Measurements from ENCODE around the gene MICU1.

MICU1 gene

GRCh38 chr10:72638586-72639440 is 12.9 kb upstream of the MICU1 start:
- no peak overlapping the region for H3K9ac ChIP-seq (ENCODE audit: low read depth in 1 of 2, low read length in 2 of 2)
- no peaks in the 10 kb centered on the region for H3K9me3 ChIP-seq (ENCODE audit: control insufficient read depth in 1 of 2, low read length in 2 of 2)
- peaks cover 7 to 12% of the 10 kb centered on the region in 2 donors for H3K4me1 ChIP-seq (ENCODE audit: control insufficient read depth in 1 of 2, insufficient read depth in 2 of 2, low read length in 2 of 2)
- peak overlapping the region in 1 of 2 donors; percentile 17 for H3K4me3 ChIP-seq (ENCODE audit: low read depth in 1 of 2, low read length in 2 of 2)
- no peaks in the 10 kb centered on the region for H3K27me3 ChIP-seq (ENCODE audit: control insufficient read depth in 1 of 2, insufficient read depth in 2 of 2, low read length in 2 of 2)
- no peaks in the 10 kb centered on the region for H3K36me3 ChIP-seq (ENCODE audit: control insufficient read depth in 1 of 2, insufficient read depth in 2 of 2, low read length in 2 of 2)
- H3K27ac ChIP-seq (ENCODE audit: low read depth, low read length), result no peak overlapping the region

GRCh38 chr10:72637398-72637857 is 11.5 kb upstream of the MICU1 start:
- Histone ChIP-seq H3K4me1 (ENCODE audit: control insufficient read depth in 1 of 2, insufficient read depth in 2 of 2, low read length in 2 of 2) (peaks cover 7 to 12% of the 10 kb centered on the region in 2 donors), H3K36me3 (ENCODE audit: control insufficient read depth in 1 of 2, insufficient read depth in 2 of 2, low read length in 2 of 2) (no peaks in the 10 kb centered on the region), H3K9ac (ENCODE audit: low read depth in 1 of 2, low read length in 2 of 2) (no peak overlapping the region), H3K4me3 (ENCODE audit: low read depth in 1 of 2, low read length in 2 of 2) (no peak overlapping the region), H3K27me3 (ENCODE audit: control insufficient read depth in 1 of 2, insufficient read depth in 2 of 2, low read length in 2 of 2) (no peaks in the 10 kb centered on the region), H3K27ac (ENCODE audit: low read depth, low read length) (no peak overlapping the region), H3K9me3 (ENCODE audit: control insufficient read depth in 1 of 2, low read length in 2 of 2) (no peaks in the 10 kb centered on the region)

- Histone ChIP-seq H3K9ac (ENCODE audit: low read depth in 1 of 2, low read length in 2 of 2) (no peak overlapping the region), H3K4me1 (ENCODE audit: control insufficient read depth in 1 of 2, insufficient read depth in 2 of 2, low read length in 2 of 2) (peaks cover 0 to under 1% of the 10 kb centered on the region in 2 donors), H3K27ac (ENCODE audit: low read depth, low read length) (no peak overlapping the region), H3K27me3 (ENCODE audit: control insufficient read depth in 1 of 2, insufficient read depth in 2 of 2, low read length in 2 of 2) (no peaks in the 10 kb centered on the region), H3K9me3 (ENCODE audit: control insufficient read depth in 1 of 2, low read length in 2 of 2) (no peaks in the 10 kb centered on the region), H3K4me3 (ENCODE audit: low read depth in 1 of 2, low read length in 2 of 2) (no peak overlapping the region), H3K36me3 (ENCODE audit: control insufficient read depth in 1 of 2, insufficient read depth in 2 of 2, low read length in 2 of 2) (no peaks in the 10 kb centered on the region)
These were observed 4.3 kb upstream of the MICU1 start for GRCh38 chr10:72630144-72630543.

GRCh38 chr10:72626444-72626754 is 520 bp upstream of the MICU1 start:
- peaks cover 8 to 10% of the 10 kb centered on the region in 2 donors for H3K4me1 ChIP-seq (ENCODE audit: control insufficient read depth in 1 of 2, insufficient read depth in 2 of 2, low read length in 2 of 2)
- no peaks in the 10 kb centered on the region for H3K9me3 ChIP-seq (ENCODE audit: control insufficient read depth in 1 of 2, low read length in 2 of 2)
- H3K36me3 ChIP-seq (ENCODE audit: control insufficient read depth in 1 of 2, insufficient read depth in 2 of 2, low read length in 2 of 2), result no peaks in the 10 kb centered on the region
- H3K9ac ChIP-seq (ENCODE audit: low read depth in 1 of 2, low read length in 2 of 2), result peak overlapping the region; percentile 69 to 87
- H3K27ac ChIP-seq (ENCODE audit: low read depth, low read length), result no peak overlapping the region
- no peaks in the 10 kb centered on the region for H3K27me3 ChIP-seq (ENCODE audit: control insufficient read depth in 1 of 2, insufficient read depth in 2 of 2, low read length in 2 of 2)
- peak overlapping the region; percentile 96 to 100 for H3K4me3 ChIP-seq (ENCODE audit: low read depth in 1 of 2, low read length in 2 of 2)

- no peaks in the 10 kb centered on the region for H3K27me3 ChIP-seq (ENCODE audit: control insufficient read depth in 1 of 2, insufficient read depth in 2 of 2, low read length in 2 of 2)
- no peak overlapping the region for H3K27ac ChIP-seq (ENCODE audit: low read depth, low read length)
- H3K9ac ChIP-seq (ENCODE audit: low read depth in 1 of 2, low read length in 2 of 2), result peak overlapping the region; percentile 87 to 98
- H3K36me3 ChIP-seq (ENCODE audit: control insufficient read depth in 1 of 2, insufficient read depth in 2 of 2, low read length in 2 of 2), result no peaks in the 10 kb centered on the region
- H3K4me1 ChIP-seq (ENCODE audit: control insufficient read depth in 1 of 2, insufficient read depth in 2 of 2, low read length in 2 of 2), result peaks cover 8 to 10% of the 10 kb centered on the region in 2 donors
- H3K9me3 ChIP-seq (ENCODE audit: control insufficient read depth in 1 of 2, low read length in 2 of 2), result no peaks in the 10 kb centered on the region
- peak overlapping the region; percentile 96 to 100 for H3K4me3 ChIP-seq (ENCODE audit: low read depth in 1 of 2, low read length in 2 of 2)
These were observed 637 bp downstream of the MICU1 start for GRCh38 chr10:72625276-72625607.

- Histone ChIP-seq H3K27ac (ENCODE audit: low read depth, low read length) (no peak overlapping the region), H3K9me3 (ENCODE audit: control insufficient read depth in 1 of 2, low read length in 2 of 2) (no peaks in the 10 kb centered on the region), H3K4me1 (ENCODE audit: control insufficient read depth in 1 of 2, insufficient read depth in 2 of 2, low read length in 2 of 2) (peaks cover 8 to 10% of the 10 kb centered on the region in 2 donors), H3K27me3 (ENCODE audit: control insufficient read depth in 1 of 2, insufficient read depth in 2 of 2, low read length in 2 of 2) (no peaks in the 10 kb centered on the region), H3K4me3 (ENCODE audit: low read depth in 1 of 2, low read length in 2 of 2) (no peak overlapping the region), H3K9ac (ENCODE audit: low read depth in 1 of 2, low read length in 2 of 2) (no peak overlapping the region), H3K36me3 (ENCODE audit: control insufficient read depth in 1 of 2, insufficient read depth in 2 of 2, low read length in 2 of 2) (no peaks in the 10 kb centered on the region)
These were observed 3.6 kb downstream of the MICU1 start for GRCh38 chr10:72622271-72622670.

- Histone ChIP-seq H3K27me3 (ENCODE audit: control insufficient read depth in 1 of 2, insufficient read depth in 2 of 2, low read length in 2 of 2) (no peaks in the 10 kb centered on the region), H3K36me3 (ENCODE audit: control insufficient read depth in 1 of 2, insufficient read depth in 2 of 2, low read length in 2 of 2) (no peaks in the 10 kb centered on the region), H3K4me3 (ENCODE audit: low read depth in 1 of 2, low read length in 2 of 2) (no peak overlapping the region), H3K4me1 (ENCODE audit: control insufficient read depth in 1 of 2, insufficient read depth in 2 of 2, low read length in 2 of 2) (peaks cover 2% of the 10 kb centered on the region in 2 donors), H3K9ac (ENCODE audit: low read depth in 1 of 2, low read length in 2 of 2) (no peak overlapping the region), H3K9me3 (ENCODE audit: control insufficient read depth in 1 of 2, low read length in 2 of 2) (no peaks in the 10 kb centered on the region), H3K27ac (ENCODE audit: low read depth, low read length) (no peak overlapping the region)
These were observed 9.2 kb downstream of the MICU1 start for GRCh38 chr10:72616716-72617115.

- Histone ChIP-seq H3K36me3 (ENCODE audit: control insufficient read depth in 1 of 2, insufficient read depth in 2 of 2, low read length in 2 of 2) (no peaks in the 10 kb centered on the region), H3K9me3 (ENCODE audit: control insufficient read depth in 1 of 2, low read length in 2 of 2) (no peaks in the 10 kb centered on the region), H3K27ac (ENCODE audit: low read depth, low read length) (no peak overlapping the region), H3K9ac (ENCODE audit: low read depth in 1 of 2, low read length in 2 of 2) (no peak overlapping the region), H3K4me3 (ENCODE audit: low read depth in 1 of 2, low read length in 2 of 2) (no peak overlapping the region), H3K4me1 (ENCODE audit: control insufficient read depth in 1 of 2, insufficient read depth in 2 of 2, low read length in 2 of 2) (peaks cover 4 to 5% of the 10 kb centered on the region in 2 donors), H3K27me3 (ENCODE audit: control insufficient read depth in 1 of 2, insufficient read depth in 2 of 2, low read length in 2 of 2) (no peaks in the 10 kb centered on the region)
These were observed 9.9 kb downstream of the MICU1 start for GRCh38 chr10:72615970-72616369.

GRCh38 chr10:72612203-72612826 is 13.6 kb downstream of the MICU1 start:
- Histone ChIP-seq H3K9me3 (ENCODE audit: control insufficient read depth in 1 of 2, low read length in 2 of 2) (no peaks in the 10 kb centered on the region), H3K27me3 (ENCODE audit: control insufficient read depth in 1 of 2, insufficient read depth in 2 of 2, low read length in 2 of 2) (no peaks in the 10 kb centered on the region), H3K36me3 (ENCODE audit: control insufficient read depth in 1 of 2, insufficient read depth in 2 of 2, low read length in 2 of 2) (no peaks in the 10 kb centered on the region), H3K4me3 (ENCODE audit: low read depth in 1 of 2, low read length in 2 of 2) (peak overlapping the region; percentile 37 to 48), H3K9ac (ENCODE audit: low read depth in 1 of 2, low read length in 2 of 2) (no peak overlapping the region), H3K4me1 (ENCODE audit: control insufficient read depth in 1 of 2, insufficient read depth in 2 of 2, low read length in 2 of 2) (peaks cover 4 to 5% of the 10 kb centered on the region in 2 donors), H3K27ac (ENCODE audit: low read depth, low read length) (no peak overlapping the region)

- peaks cover 4 to 5% of the 10 kb centered on the region in 2 donors for H3K4me1 ChIP-seq (ENCODE audit: control insufficient read depth in 1 of 2, insufficient read depth in 2 of 2, low read length in 2 of 2)
- peak overlapping the region; percentile 37 to 48 for H3K4me3 ChIP-seq (ENCODE audit: low read depth in 1 of 2, low read length in 2 of 2)
- H3K27me3 ChIP-seq (ENCODE audit: control insufficient read depth in 1 of 2, insufficient read depth in 2 of 2, low read length in 2 of 2), result no peaks in the 10 kb centered on the region
- no peak overlapping the region for H3K9ac ChIP-seq (ENCODE audit: low read depth in 1 of 2, low read length in 2 of 2)
- H3K9me3 ChIP-seq (ENCODE audit: control insufficient read depth in 1 of 2, low read length in 2 of 2), result no peaks in the 10 kb centered on the region
- H3K36me3 ChIP-seq (ENCODE audit: control insufficient read depth in 1 of 2, insufficient read depth in 2 of 2, low read length in 2 of 2), result no peaks in the 10 kb centered on the region
- H3K27ac ChIP-seq (ENCODE audit: low read depth, low read length), result no peak overlapping the region
These were observed 14.1 kb downstream of the MICU1 start for GRCh38 chr10:72611783-72612182.
